Mammary epithelial cell (primary cell): ENCODE data around the gene VDR.

Experiments used
- CTCF ChIP-seq, 2 donors: IDR thresholded peaks in 1 of 2; conservative IDR thresholded peaks in 1 of 2; 2 replicates each; pipeline ENCODE4 v1.5.1; 2011 to 2012; ENCODE audit warnings: inconsistent platforms in 2 of 2, low read length in 2 of 2, mild to moderate bottlenecking in 2 of 2, control low read depth in 1 of 2, low read depth in 1 of 2; ENCODE audit not compliant: insufficient read depth in 1 of 2; ENCODE audit errors: extremely low read depth in 1 of 2
- EZH2 ChIP-seq: IDR thresholded peaks from 2 replicates; pipeline ENCODE4 v1.6.1; 2012; ENCODE audit warnings: low read length, inconsistent platforms, borderline replicate concordance

GRCh38 chr12:47878918-47879481, 25.8 kb downstream of the VDR start:
- TF ChIP-seq CTCF (conservative IDR thresholded peaks at IDR 0.05 in 1 of 2, IDR thresholded peaks at IDR 0.05 in 1 of 2; ENCODE audit: extremely low read depth in 1 of 2, insufficient read depth in 1 of 2, low read depth in 1 of 2, low read length in 2 of 2): no peak
- no peak for TF ChIP-seq EZH2
